DND-41 (cell line): Measurements from ENCODE around the gene ZNF800.

Experiments
- ATAC-seq: fragments of 200-7000 bp; cut with Tn5 transposase; 3 replicates; pipeline ENCODE4 v1.9.1; 2021; ENCODE audit warnings: low read depth; ENCODE audit not compliant: insufficient read depth
- DNase-seq: peaks from one replicate; pipeline ENCODE4 v3.0.0-alpha.2; 2020
- H2AFZ ChIP-seq: 2 replicates; pipeline ENCODE4 v1.6.0; 2012; ENCODE audit warnings: low read depth, low read length
- H3K27ac ChIP-seq: 2 replicates; pipeline ENCODE4 v1.5.1; 2012; ENCODE audit warnings: low read length, inconsistent platforms
- H3K27me3 ChIP-seq: fragments of 200-600 bp; sonication (generic); 2 replicates; pipeline ENCODE4 v1.6.0; 2012; ENCODE audit warnings: low read length, mild to moderate bottlenecking, inconsistent platforms; ENCODE audit not compliant: insufficient read depth, poor library complexity
- H3K36me3 ChIP-seq: 2 replicates; pipeline ENCODE4 v1.5.1; 2012; ENCODE audit warnings: low read length, inconsistent platforms; ENCODE audit not compliant: insufficient read depth
- H3K4me1 ChIP-seq: 2 replicates; pipeline ENCODE4 v1.5.1; 2012; ENCODE audit warnings: mild to moderate bottlenecking, low read length; ENCODE audit not compliant: insufficient read depth
- H3K4me2 ChIP-seq: 2 replicates; pipeline ENCODE4 v1.6.0; 2012; ENCODE audit warnings: mild to moderate bottlenecking, moderate library complexity, low read length, inconsistent platforms; ENCODE audit not compliant: insufficient read depth
- H3K4me3 ChIP-seq, 2 experiments: fragments of 200-600 bp in 1 of 2; shearing (Covaris generic) in 1 of 2; 2 replicates each; pipeline ENCODE4 v1.5.1; 2012 to 2016; ENCODE audit warnings: inconsistent platforms in 2 of 2, low read length in 2 of 2, mild to moderate bottlenecking in 2 of 2, low read depth in 1 of 2, moderate library complexity in 1 of 2
- H3K79me2 ChIP-seq: 2 replicates; pipeline ENCODE4 v1.6.0; 2012; ENCODE audit warnings: low read length, inconsistent platforms; ENCODE audit not compliant: insufficient read depth
- H3K9ac ChIP-seq: 2 replicates; pipeline ENCODE4 v1.6.0; 2012; ENCODE audit warnings: low read depth, mild to moderate bottlenecking, inconsistent platforms, low read length, moderate library complexity
- H3K9me3 ChIP-seq: 2 replicates; pipeline ENCODE4 v1.5.1; 2012; ENCODE audit warnings: low read length, moderate library complexity, mild to moderate bottlenecking, inconsistent platforms; ENCODE audit not compliant: insufficient read depth, severe bottlenecking
- H4K20me1 ChIP-seq: 2 replicates; pipeline ENCODE4 v1.6.0; 2012; ENCODE audit warnings: low read length; ENCODE audit not compliant: insufficient read depth
- CTCF ChIP-seq: IDR thresholded peaks from 2 replicates; pipeline ENCODE4 v1.5.1; 2012; ENCODE audit warnings: borderline replicate concordance, low read length, moderate library complexity, mild to moderate bottlenecking; ENCODE audit not compliant: poor library complexity, severe bottlenecking; ENCODE audit errors: extremely low read depth
- EZH2 ChIP-seq: IDR thresholded peaks from 3 replicates; pipeline ENCODE4 v1.6.1; 2012; ENCODE audit warnings: borderline replicate concordance, low read depth, mild to moderate bottlenecking, moderate library complexity, low read length, inconsistent platforms; ENCODE audit not compliant: severe bottlenecking

Gene ZNF800

DNA sequence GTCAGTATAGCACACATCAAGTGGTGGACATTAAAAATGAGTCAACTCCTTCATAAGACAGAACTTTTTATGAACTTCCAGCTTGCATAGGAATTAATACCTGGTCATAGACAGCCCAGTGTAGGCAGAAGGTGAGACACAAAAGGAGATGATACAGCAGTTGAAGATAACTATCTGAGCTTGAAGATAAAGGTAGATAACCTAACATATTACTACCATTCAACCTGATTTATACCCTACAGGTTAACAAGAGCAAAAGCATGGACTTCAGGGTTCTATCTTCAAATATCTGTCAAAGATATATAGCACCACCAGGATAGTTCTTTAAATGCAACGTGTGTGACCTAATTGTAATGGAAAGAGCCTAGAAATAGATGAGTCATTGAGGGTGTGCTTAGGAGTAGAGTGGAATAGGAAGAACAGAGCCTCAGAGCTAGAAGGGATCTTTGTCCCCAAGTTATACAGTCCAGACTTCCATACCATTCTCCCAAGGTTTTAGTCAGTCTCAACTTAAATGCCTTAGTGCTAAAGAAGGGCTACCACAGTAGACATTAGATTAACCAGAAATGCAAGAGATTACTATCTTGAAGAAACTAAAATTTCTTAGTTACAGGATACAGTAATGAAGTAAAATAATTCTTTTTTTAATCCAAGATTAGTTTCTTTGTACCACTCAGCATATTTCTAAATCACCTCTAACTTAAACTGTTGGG, 9.2 kb downstream of the ZNF800 start:
- Histone ChIP-seq H4K20me1 (peaks cover 60% of the 10 kb centered on the region; the same call in 1 of the 2 replicates), H2AFZ (no peak overlapping the region), H3K4me2 (no peak overlapping the region; the same call in 1 of the 2 replicates), H3K27me3 (no peaks in the 10 kb centered on the region), H3K27ac (no peak overlapping the region), H3K4me3 (no peak overlapping the region), H3K79me2 (peaks cover 95% of the 10 kb centered on the region), H3K36me3 (peaks cover 60% of the 10 kb centered on the region), H3K9me3 (no peaks in the 10 kb centered on the region), H3K4me1 (peaks cover 17% of the 10 kb centered on the region), H3K9ac (no peak overlapping the region)
- no peak for ATAC-seq
- TF ChIP-seq CTCF (no peak), EZH2 (no peak)
- no peak for DNase-seq

DNA sequence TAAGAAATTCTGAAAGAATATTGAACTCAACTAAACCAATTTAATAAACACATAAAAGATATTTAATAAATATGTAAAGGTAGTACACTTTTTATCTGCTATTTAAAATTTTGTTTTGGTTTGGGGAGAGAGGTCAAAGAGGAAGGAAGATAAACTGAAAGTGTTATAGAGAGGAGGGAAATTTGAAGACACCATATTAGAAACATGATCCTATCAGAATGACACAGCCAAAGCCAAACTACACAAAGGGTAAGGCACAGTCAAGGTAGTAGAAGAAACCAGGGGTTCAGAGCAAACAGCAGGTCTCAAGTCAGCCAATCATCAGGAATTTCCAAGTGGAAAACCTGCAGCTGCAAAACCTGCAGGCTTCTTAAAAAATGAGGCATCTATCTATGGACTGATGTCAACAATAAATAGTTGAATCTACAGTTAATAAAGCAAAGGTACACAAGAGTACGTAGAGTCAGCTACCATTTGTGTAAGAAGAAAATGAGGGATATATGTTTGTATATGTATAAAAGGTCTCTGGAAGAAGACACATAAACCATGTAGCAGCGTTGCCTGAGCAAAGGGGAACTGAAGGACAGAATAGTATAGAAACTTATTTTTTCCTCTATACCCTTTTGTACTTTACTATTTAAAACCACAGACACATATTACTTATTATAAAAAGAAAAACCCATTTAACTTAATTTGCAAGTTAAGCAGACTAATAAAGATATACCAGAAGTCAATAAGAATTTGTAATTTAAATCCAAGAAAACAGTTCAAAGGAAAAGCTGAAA, 10.0 kb downstream of the ZNF800 start:
- Histone ChIP-seq H3K9me3 (no peaks in the 10 kb centered on the region), H3K79me2 (peaks cover 95% of the 10 kb centered on the region), H3K27ac (no peak overlapping the region), H2AFZ (no peak overlapping the region), H4K20me1 (peaks cover 62% of the 10 kb centered on the region; the same call in 1 of the 2 replicates), H3K9ac (no peak overlapping the region), H3K4me2 (no peak overlapping the region), H3K36me3 (peaks cover 62% of the 10 kb centered on the region), H3K4me1 (peaks cover 11% of the 10 kb centered on the region), H3K4me3 (no peak overlapping the region), H3K27me3 (no peaks in the 10 kb centered on the region)
- no peak for TF ChIP-seq EZH2
- no peak for TF ChIP-seq CTCF
- DNase-seq (no peak), ATAC-seq (no peak)

- H3K4me2 ChIP-seq, result 0 out of 2 replicates have a peak overlapping the region, but pooled peaks have one; percentile 26
- peaks cover 4% of the 10 kb centered on the region; the same call in 1 of the 2 replicates for H3K4me1 ChIP-seq
- H3K27ac ChIP-seq, result no peak overlapping the region
- H3K79me2 ChIP-seq, result peaks cover 93% of the 10 kb centered on the region
- DNase-seq, result no peak
- no peaks in the 10 kb centered on the region for H3K9me3 ChIP-seq
- peaks cover 66% of the 10 kb centered on the region for H3K36me3 ChIP-seq
- no peaks in the 10 kb centered on the region for H3K27me3 ChIP-seq
- no peak overlapping the region for H3K4me3 ChIP-seq
- H2AFZ ChIP-seq, result no peak overlapping the region
- TF ChIP-seq CTCF (no peak), EZH2 (no peak)
- no peak for ATAC-seq
- peaks cover 61% of the 10 kb centered on the region; the same call in 1 of the 2 replicates for H4K20me1 ChIP-seq
- no peak overlapping the region for H3K9ac ChIP-seq
Observed at GRCh38 chr7:127380479-127380878, 12.0 kb downstream of the ZNF800 start.
